OCI-LY7 (cell line): Measurements from ENCODE around the gene CELF2. TPM values are rescaled to one million over a fixed set of nuclear protein-coding genes. Genes with fewer than 3 reads are reported as not detected.

Experiments
- BruUV-seq: library from RNA; stranded (reverse); fragments of 400-500 nt; replicated peaks from 2 replicates; lab custom pipeline; 2021; lab: Mats Ljungman, UMichigan
- CTCF ChIA-PET: fragments of 300-600 bp; sonication (Branson Sonifier 250); formaldehyde crosslinking; loops from one replicate; lab custom pipeline; 2022; ENCODE audit warnings: antibody characterized with exemption; ENCODE audit not compliant: unreplicated experiment; lab: Charles Lee
- POLR2A ChIA-PET: fragments of 300-600 bp; sonication (Branson Sonifier 250); formaldehyde crosslinking; loops from one replicate; lab custom pipeline; 2022; ENCODE audit warnings: antibody characterized with exemption; lab: Charles Lee
- DNase-seq: peaks from one replicate; pipeline ENCODE4 v3.0.0-alpha.2; 2015; ENCODE audit warnings: low spot score
- H2AFZ ChIP-seq: fragments of 200-600 bp; sonication (generic), shearing (Covaris generic); 2 replicates; pipeline ENCODE4 v1.6.1; 2014; ENCODE audit warnings: mild to moderate bottlenecking, antibody characterized with exemption, low read length, moderate library complexity
- H3K27ac ChIP-seq: fragments of 200-600 bp; sonication (generic); 2 replicates; pipeline ENCODE4 v1.5.1; 2014; ENCODE audit warnings: mixed run types, low read depth, mild to moderate bottlenecking, moderate library complexity, low read length, inconsistent platforms; ENCODE audit not compliant: poor library complexity, severe bottlenecking
- H3K36me3 ChIP-seq: fragments of 200-600 bp; sonication (generic); 2 replicates; pipeline ENCODE4 v1.6.1; 2014; ENCODE audit warnings: mild to moderate bottlenecking, antibody characterized with exemption, low read length, moderate library complexity, mixed read lengths; ENCODE audit not compliant: insufficient read depth
- H3K4me1 ChIP-seq: fragments of 200-600 bp; sonication (generic); 2 replicates; pipeline ENCODE4 v1.5.1; 2014; ENCODE audit warnings: mild to moderate bottlenecking, low read length; ENCODE audit not compliant: insufficient read depth, poor library complexity, severe bottlenecking
- H3K4me2 ChIP-seq: fragments of 200-600 bp; sonication (generic); 2 replicates; pipeline ENCODE4 v1.6.1; 2014; ENCODE audit warnings: mild to moderate bottlenecking, low read length
- H3K4me3 ChIP-seq: fragments of 200-600 bp; sonication (generic); 2 replicates; pipeline ENCODE4 v1.5.1; 2014; ENCODE audit warnings: mild to moderate bottlenecking, low read depth, low read length; ENCODE audit not compliant: poor library complexity, severe bottlenecking
- H3K79me2 ChIP-seq: fragments of 200-600 bp; sonication (generic); 2 replicates; pipeline ENCODE4 v1.6.1; 2016; ENCODE audit warnings: low read depth, mild to moderate bottlenecking, low read length, moderate library complexity, mixed read lengths; ENCODE audit not compliant: insufficient read depth
- H3K9me2 ChIP-seq: fragments of 200-600 bp; sonication (generic); 2 replicates; pipeline ENCODE4 v1.6.1; 2016; ENCODE audit warnings: mild to moderate bottlenecking, low read length, mixed read lengths; ENCODE audit not compliant: insufficient read depth
- H3K9me3 ChIP-seq: fragments of 200-600 bp; sonication (generic); 2 replicates; pipeline ENCODE4 v1.6.1; 2014; ENCODE audit warnings: mild to moderate bottlenecking, mixed run types, low read length, mixed read lengths
- H4K20me1 ChIP-seq: fragments of 200-600 bp; sonication (generic); 2 replicates; pipeline ENCODE4 v1.6.1; 2014; ENCODE audit warnings: mild to moderate bottlenecking, antibody characterized with exemption, low read length, moderate library complexity, mixed read lengths; ENCODE audit not compliant: insufficient read depth
- EZH2phosphoT487 ChIP-seq: fragments of 200-600 bp; sonication (generic); IDR thresholded peaks from 2 replicates; pipeline ENCODE4 v1.6.1; 2018; ENCODE audit warnings: low read depth, borderline replicate concordance, mild to moderate bottlenecking, mixed run types, antibody characterized with exemption, low read length, moderate library complexity, mixed read lengths
- intact Hi-C: fragments of 100-400 bp; cut with micrococcal nuclease; formaldehyde crosslinking; loops from one replicate; pipeline ENCODE4 v1.10.0; 2022; ENCODE audit not compliant: unreplicated experiment
- total RNA-seq, 2 experiments: library from RNA; depleted of rRNA in 1 of 2; stranded (reverse); fragments of >200 nt in 1 of 2; shearing (Covaris generic) in 1 of 2; gene quantifications; 2 replicates each; pipeline ENCODE4 v1.2.3, GENCODE V29; 2014 to 2022
- TF ChIP-seq, protein P1 (sequence below): fragments of 200-600 bp; sonication (generic); conservative IDR thresholded peaks from 2 replicates; pipeline ENCODE4 v1.5.1; 2014; ENCODE audit warnings: mild to moderate bottlenecking, antibody characterized with exemption, low read length, moderate library complexity, mixed read lengths

CELF2 gene
- total RNA-seq, 2 experiments from 2014 or later, result 5.4 to 19.1 TPM

DNA sequence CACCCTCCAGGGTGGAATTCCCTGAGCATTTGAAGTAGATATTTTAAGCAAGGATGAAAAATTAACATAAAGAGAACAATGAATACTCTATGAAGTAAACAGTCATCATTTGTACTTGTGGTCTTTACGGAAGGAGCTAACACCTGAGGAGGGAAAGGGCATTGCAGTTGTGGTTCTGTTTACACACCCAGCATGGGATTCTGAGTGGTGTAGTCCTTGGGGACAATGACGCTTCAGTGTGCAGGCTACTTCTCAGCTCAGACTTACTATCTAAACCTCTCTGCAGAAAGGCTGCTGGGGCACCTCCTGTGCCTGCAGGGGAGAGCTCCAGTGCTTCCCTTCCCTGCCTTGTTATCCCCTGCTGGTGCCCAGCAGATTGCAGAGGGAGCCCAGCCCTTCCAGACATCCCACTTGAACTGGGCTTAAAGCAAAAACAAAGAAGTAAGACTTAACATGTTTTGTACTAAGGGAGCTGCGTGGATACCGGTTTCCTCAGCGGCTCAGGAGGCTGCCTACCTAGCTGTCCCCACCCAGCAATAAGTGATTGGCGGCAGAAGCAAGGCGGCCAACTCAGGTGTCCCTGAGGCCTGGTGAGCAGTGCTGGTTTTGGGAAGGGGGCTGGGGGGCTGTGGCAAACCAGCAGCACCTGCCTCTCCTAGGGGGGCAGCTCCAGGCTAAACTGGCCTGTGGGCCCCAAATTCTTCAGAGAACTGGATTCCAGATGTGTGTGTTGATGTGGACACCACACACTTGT is 89.1 kb downstream of the CELF2 start:
- POLR2A ChIA-PET, result no interaction called here
- no peak overlapping the region for H2AFZ ChIP-seq
- H3K79me2 ChIP-seq, result no peaks in the 10 kb centered on the region
- TF ChIP-seq, protein P1, sequence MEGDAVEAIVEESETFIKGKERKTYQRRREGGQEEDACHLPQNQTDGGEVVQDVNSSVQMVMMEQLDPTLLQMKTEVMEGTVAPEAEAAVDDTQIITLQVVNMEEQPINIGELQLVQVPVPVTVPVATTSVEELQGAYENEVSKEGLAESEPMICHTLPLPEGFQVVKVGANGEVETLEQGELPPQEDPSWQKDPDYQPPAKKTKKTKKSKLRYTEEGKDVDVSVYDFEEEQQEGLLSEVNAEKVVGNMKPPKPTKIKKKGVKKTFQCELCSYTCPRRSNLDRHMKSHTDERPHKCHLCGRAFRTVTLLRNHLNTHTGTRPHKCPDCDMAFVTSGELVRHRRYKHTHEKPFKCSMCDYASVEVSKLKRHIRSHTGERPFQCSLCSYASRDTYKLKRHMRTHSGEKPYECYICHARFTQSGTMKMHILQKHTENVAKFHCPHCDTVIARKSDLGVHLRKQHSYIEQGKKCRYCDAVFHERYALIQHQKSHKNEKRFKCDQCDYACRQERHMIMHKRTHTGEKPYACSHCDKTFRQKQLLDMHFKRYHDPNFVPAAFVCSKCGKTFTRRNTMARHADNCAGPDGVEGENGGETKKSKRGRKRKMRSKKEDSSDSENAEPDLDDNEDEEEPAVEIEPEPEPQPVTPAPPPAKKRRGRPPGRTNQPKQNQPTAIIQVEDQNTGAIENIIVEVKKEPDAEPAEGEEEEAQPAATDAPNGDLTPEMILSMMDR, result no peak
- TF ChIP-seq EZH2phosphoT487, result no peak
- no peak for DNase-seq
- H3K9me2 ChIP-seq, result no peaks in the 10 kb centered on the region
- H4K20me1 ChIP-seq, result no peaks in the 10 kb centered on the region
- CTCF ChIA-PET, result no interaction called here
- no peak overlapping the region for H3K4me2 ChIP-seq
- no peak overlapping the region for H3K27ac ChIP-seq
- no peaks in the 10 kb centered on the region for H3K4me1 ChIP-seq
- H3K36me3 ChIP-seq, result no peaks in the 10 kb centered on the region
- BruUV-seq, result no TSS peak
- H3K9me3 ChIP-seq, result no peaks in the 10 kb centered on the region
- intact Hi-C loops, result no loop called here
- H3K4me3 ChIP-seq, result no peak overlapping the region

DNA sequence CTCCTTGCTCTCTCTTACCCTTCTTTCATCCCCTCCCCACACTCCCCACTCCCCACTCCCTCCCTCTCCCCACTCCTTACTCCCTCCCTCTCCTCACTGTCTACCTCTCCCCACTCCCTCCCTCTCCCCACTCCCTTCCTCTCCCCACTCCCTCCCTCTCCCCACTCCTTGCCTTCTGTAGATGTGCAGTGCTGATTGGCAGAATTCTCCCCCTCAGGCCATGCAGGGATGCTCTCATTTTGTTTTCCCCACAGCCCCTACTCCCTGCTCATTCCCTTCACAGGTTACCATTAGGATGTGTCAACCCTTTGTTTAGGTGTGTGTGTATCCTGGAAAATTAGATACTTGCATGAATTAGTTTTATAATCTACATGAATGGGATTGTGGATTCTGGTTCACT is 90.3 kb downstream of the CELF2 start:
- H3K79me2 ChIP-seq, result no peaks in the 10 kb centered on the region
- H3K9me2 ChIP-seq, result no peaks in the 10 kb centered on the region
- no peak for DNase-seq
- H3K27ac ChIP-seq, result no peak overlapping the region
- H3K36me3 ChIP-seq, result no peaks in the 10 kb centered on the region
- no peaks in the 10 kb centered on the region for H4K20me1 ChIP-seq
- no peaks in the 10 kb centered on the region for H3K4me1 ChIP-seq
- no peak overlapping the region for H3K4me3 ChIP-seq
- no peak overlapping the region for H2AFZ ChIP-seq
- BruUV-seq, result no TSS peak
- no peaks in the 10 kb centered on the region for H3K9me3 ChIP-seq
- no peak overlapping the region for H3K4me2 ChIP-seq
- intact Hi-C loops, result no loop called here
- TF ChIP-seq, protein P1, result no peak
- TF ChIP-seq EZH2phosphoT487, result no peak
- CTCF ChIA-PET, result no interaction called here
- POLR2A ChIA-PET, result no interaction called here

DNA sequence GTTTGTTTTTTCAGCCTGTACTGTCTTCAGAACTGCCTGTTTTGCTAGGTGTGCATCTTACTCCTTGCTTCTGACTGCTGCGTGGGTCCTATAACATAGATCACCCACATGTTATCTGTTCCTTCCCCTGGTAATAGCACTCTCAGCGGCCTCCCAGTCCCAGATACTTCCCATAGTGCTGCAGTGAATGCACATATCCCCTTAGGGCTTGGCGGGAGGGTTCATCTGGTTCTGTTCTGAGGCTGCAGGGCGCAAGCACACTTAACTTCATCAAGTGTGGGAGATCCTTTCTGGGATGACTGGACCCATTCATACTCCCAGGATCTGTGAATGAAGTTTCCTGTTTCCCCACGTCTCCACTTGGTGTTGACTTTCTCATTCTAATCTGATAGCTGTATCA is 90.7 kb downstream of the CELF2 start:
- no peak for DNase-seq
- BruUV-seq, result no TSS peak
- intact Hi-C loops, result no loop called here
- H4K20me1 ChIP-seq, result no peaks in the 10 kb centered on the region
- no peaks in the 10 kb centered on the region for H3K36me3 ChIP-seq
- ChIA-PET POLR2A (no interaction called here), CTCF (no interaction called here)
- no peaks in the 10 kb centered on the region for H3K4me1 ChIP-seq
- no peaks in the 10 kb centered on the region for H3K79me2 ChIP-seq
- no peak overlapping the region for H3K27ac ChIP-seq
- H2AFZ ChIP-seq, result no peak overlapping the region
- no peaks in the 10 kb centered on the region for H3K9me2 ChIP-seq
- H3K4me3 ChIP-seq, result no peak overlapping the region
- no peak overlapping the region for H3K4me2 ChIP-seq
- H3K9me3 ChIP-seq, result no peaks in the 10 kb centered on the region
- TF ChIP-seq, protein P1, result no peak
- no peak for TF ChIP-seq EZH2phosphoT487
